Small intestine (tissue), 7 donors: Measurements from ENCODE around the gene RTN4IP1. TPM values are rescaled to one million over a fixed set of nuclear protein-coding genes. Genes with fewer than 3 reads are reported as not detected.

Experiments
- DNase-seq, 2 donors: peaks; one replicate each; pipeline versions ENCODE4 v3.0.0 to v3.0.0-alpha.2; 2013
- FAIRE-seq: peaks from 2 replicates; lab custom pipeline; 2012; peaks lifted over from hg19 to GRCh38; lab: Jason Lieb, UNC
- H3K27ac ChIP-seq, 3 donors: one replicate each; pipeline ENCODE4 v1.5.1; 2013; ENCODE audit warnings: low read length in 2 of 3, mild to moderate bottlenecking in 2 of 3, control low read depth in 1 of 3, inconsistent platforms in 1 of 3, low read depth in 1 of 3, moderate library complexity in 1 of 3
- H3K27me3 ChIP-seq, 3 donors: one replicate each; pipeline ENCODE4 v1.6.1; 2013; ENCODE audit warnings: low read length in 3 of 3, inconsistent platforms in 1 of 3; ENCODE audit not compliant: control insufficient read depth in 3 of 3, insufficient read depth in 3 of 3
- H3K36me3 ChIP-seq, 3 donors: one replicate each; pipeline ENCODE4 v1.6.1; 2013; ENCODE audit warnings: low read length in 3 of 3, inconsistent platforms in 1 of 3, low read depth in 1 of 3, mild to moderate bottlenecking in 1 of 3, moderate library complexity in 1 of 3; ENCODE audit not compliant: control insufficient read depth in 3 of 3, insufficient read depth in 2 of 3
- H3K4me1 ChIP-seq, 3 donors: one replicate each; pipeline ENCODE4 v1.6.1; 2013; ENCODE audit warnings: low read length in 2 of 3, inconsistent platforms in 1 of 3, low read depth in 1 of 3, mild to moderate bottlenecking in 1 of 3, moderate library complexity in 1 of 3; ENCODE audit not compliant: control insufficient read depth in 3 of 3, insufficient read depth in 2 of 3
- H3K4me3 ChIP-seq, 3 donors: one replicate each; pipeline ENCODE4 v1.5.1; 2013; ENCODE audit warnings: low read length in 3 of 3, control low read depth in 1 of 3, inconsistent platforms in 1 of 3, low read depth in 1 of 3, mild to moderate bottlenecking in 1 of 3, moderate library complexity in 1 of 3
- H3K9me3 ChIP-seq, 2 donors: one replicate each; pipeline ENCODE4 v1.6.1; 2013; ENCODE audit warnings: low read depth in 1 of 2, low read length in 1 of 2; ENCODE audit not compliant: control insufficient read depth in 2 of 2, insufficient read depth in 1 of 2
- WGBS, 3 donors: extraction: QIAGEN DNeasy Blood & Tissue Kit; methylation state at CpG; one replicate each; pipeline ENCODE4 v1.1.7; 2013; 5-methylcytosine and 5-hydroxymethylcytosine counted together
- polyA plus RNA-seq, 4 donors: library from polyadenylated mRNA; stranded (reverse) in 3 of 4; unstranded in 1 of 4; fragments of 200-250 nt in 3 of 4; fragments of 120-200 nt in 1 of 4; gene quantifications; one replicate each; pipeline versions ENCODE4 v1.2.1 to v1.2.3, GENCODE V29; 2013
- donor health status: healthy with polysubstance abuse.
- donor health status: control.
- donor health status: control.
- donor health status: Bipolar disorder and iron deficiency.
- donor health status: healthy.

RTN4IP1 gene
- polyA plus RNA-seq, 4 donors, result 4.1 to 15.8 (median 6.9) TPM

- H3K27me3 ChIP-seq, result no peaks in the 10 kb centered on the region
- 95 to 98% (median 96%) methylated on average over 2 of the region's 2 CpGs for WGBS, 3 donors
- H3K9me3 ChIP-seq, result peaks cover 0 to 13% of the 10 kb centered on the region in 2 donors
- no peak overlapping the region for H3K4me3 ChIP-seq
- no peak overlapping the region for H3K27ac ChIP-seq
- H3K36me3 ChIP-seq, result peaks cover 2 to 22% (median 6%) of the 10 kb centered on the region in 3 donors
- no peak for DNase-seq
- H3K4me1 ChIP-seq, result no peaks in the 10 kb centered on the region
- FAIRE-seq, result no peak
Measured at GRCh38 chr6:106662458-106662857, 33.2 kb upstream of the RTN4IP1 start.

DNA sequence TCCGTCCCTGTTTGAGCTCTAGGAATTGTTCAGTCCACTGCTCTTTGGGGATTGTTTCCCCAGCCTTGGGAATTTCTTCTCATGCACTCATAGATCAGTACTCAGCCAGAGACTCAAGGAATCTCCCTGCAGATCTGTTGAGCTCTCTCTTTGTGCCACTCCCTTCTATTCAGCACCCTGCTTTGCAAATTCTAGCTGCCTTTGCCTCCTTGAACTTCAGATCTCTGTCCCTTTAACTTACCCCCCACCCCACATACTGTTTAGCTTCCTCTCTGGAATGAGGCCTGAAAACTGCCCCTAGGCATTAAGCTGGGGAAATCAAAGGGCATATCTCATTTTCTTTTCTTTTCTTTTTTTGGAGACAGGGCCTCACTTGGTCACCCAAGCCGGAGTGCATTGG lies 30.6 kb upstream of the RTN4IP1 start:
- 98 to 100% (median 98%) methylated on average over 2 of the region's 2 CpGs for WGBS, 3 donors
- FAIRE-seq, result no peak
- H3K4me3 ChIP-seq, result no peak overlapping the region

GRCh38 chr6:106658469-106658868 lies 29.2 kb upstream of the RTN4IP1 start:
- Histone ChIP-seq H3K27me3 (no peaks in the 10 kb centered on the region), H3K27ac (no peak overlapping the region), H3K36me3 (peaks cover 2 to 34% (median 11%) of the 10 kb centered on the region in 3 donors), H3K4me1 (no peaks in the 10 kb centered on the region), H3K4me3 (no peak overlapping the region), H3K9me3 (peaks cover 0 to 13% of the 10 kb centered on the region in 2 donors)
- 97 to 100% (median 98%) methylated on average over 4 of the region's 4 CpGs for WGBS, 3 donors
- no peak for DNase-seq
- FAIRE-seq, result no peak

More for the DNA sequence above, 30.6 kb upstream of the RTN4IP1 start:
- H3K9me3 ChIP-seq, result peaks cover 0 to 13% of the 10 kb centered on the region in 2 donors
- H3K27ac ChIP-seq, result no peak overlapping the region
- H3K27me3 ChIP-seq, result no peaks in the 10 kb centered on the region
- H3K4me1 ChIP-seq, result no peaks in the 10 kb centered on the region
- no peak for DNase-seq
- peaks cover 2 to 28% (median 8%) of the 10 kb centered on the region in 3 donors for H3K36me3 ChIP-seq

DNA sequence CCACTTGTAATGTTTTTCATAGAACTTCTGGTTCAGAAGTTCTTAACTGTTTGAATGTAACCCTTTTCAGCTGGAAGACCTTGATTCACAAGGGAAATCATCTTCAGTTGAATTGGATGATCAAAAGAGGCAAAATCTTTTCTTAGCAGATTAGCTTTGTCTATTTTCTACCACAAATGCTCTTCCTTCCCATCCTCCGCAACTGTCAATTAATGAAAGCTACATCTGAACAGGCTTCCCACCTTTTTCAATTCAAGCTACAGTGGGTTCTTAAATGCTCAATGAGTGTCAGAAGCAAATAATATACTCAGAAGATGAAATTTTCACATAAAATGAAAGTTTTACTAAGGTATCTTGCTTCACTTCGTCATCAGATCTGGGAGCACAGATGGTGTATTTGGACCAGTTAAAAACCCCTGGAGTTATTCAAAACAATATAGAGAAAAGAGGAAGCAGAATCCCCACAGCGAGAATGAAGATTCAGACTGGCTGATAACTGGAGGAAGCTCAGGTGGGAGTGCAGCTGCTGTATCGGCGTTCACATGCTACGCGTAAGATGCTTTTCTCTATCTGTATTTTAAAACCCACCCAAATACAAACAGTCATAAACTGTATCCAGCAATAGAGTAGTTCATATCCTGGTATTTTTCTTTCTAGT lies 19.5 kb upstream of the RTN4IP1 start:
- Histone ChIP-seq H3K9me3 (no peaks in the 10 kb centered on the region), H3K4me3 (no peak overlapping the region), H3K27ac (no peak overlapping the region), H3K36me3 (peaks cover 0 to 26% (median 5%) of the 10 kb centered on the region in 3 donors), H3K27me3 (no peaks in the 10 kb centered on the region), H3K4me1 (no peaks in the 10 kb centered on the region)
- 85 to 97% (median 89%) methylated on average over 7 of the region's 7 CpGs for WGBS, 3 donors
- no peak for DNase-seq
- no peak for FAIRE-seq

DNA sequence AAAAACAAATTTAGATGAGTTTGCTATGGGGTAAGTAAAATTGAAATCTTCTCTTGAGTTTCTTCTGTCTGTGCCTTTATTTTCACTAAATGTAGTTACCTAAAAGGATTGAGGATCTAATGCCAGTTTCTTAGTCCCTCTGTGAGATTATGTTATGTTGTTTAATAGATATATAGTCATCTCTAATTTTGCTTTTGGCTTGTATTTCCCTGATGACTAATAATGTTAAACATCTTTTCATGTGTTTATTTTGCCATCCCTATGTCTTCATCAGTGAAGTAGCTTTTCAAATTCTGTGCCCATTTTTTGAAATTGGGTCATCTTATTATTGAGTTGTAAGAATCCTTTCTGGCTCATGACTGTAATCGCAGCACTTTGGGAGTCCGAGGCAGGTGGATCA lies 13.8 kb upstream of the RTN4IP1 start:
- H3K4me3 ChIP-seq, result no peak overlapping the region
- FAIRE-seq (no peak), DNase-seq (no peak)
- H3K9me3 ChIP-seq, result no peaks in the 10 kb centered on the region
- H3K27ac ChIP-seq, result no peak overlapping the region
- H3K36me3 ChIP-seq, result peaks cover 2 to 30% (median 8%) of the 10 kb centered on the region in 3 donors
- H3K4me1 ChIP-seq, result no peaks in the 10 kb centered on the region
- no peaks in the 10 kb centered on the region for H3K27me3 ChIP-seq
- 82 to 94% (median 91%) methylated on average over 2 of the region's 2 CpGs for WGBS, 3 donors

DNA sequence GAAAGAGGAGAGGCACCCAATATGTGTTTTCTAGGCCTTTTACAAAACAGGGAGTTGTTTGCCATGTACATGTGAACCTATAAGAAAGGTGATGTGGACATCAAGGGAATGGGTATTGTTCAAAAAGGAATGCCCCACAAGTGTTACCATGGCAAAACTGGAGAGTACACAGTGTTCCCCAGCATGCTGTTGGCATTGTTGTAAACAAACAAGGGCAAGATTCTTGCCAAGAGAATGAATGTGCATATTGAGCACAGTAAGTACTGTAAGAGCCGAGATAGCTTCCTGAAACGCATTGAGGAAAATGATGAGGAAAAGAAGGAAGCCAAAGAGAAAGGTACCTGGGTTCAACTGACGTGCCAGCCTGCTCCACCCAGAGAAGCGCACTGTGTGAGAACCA lies 13.2 kb upstream of the RTN4IP1 start:
- DNase-seq (no peak), FAIRE-seq (no peak)
- Histone ChIP-seq H3K27me3 (no peaks in the 10 kb centered on the region), H3K27ac (no peak overlapping the region), H3K36me3 (peaks cover 2 to 30% (median 8%) of the 10 kb centered on the region in 3 donors), H3K9me3 (no peaks in the 10 kb centered on the region), H3K4me1 (no peaks in the 10 kb centered on the region), H3K4me3 (no peak overlapping the region)
- 95 to 96% (median 95%) methylated on average over 4 of the region's 4 CpGs for WGBS, 3 donors

DNA sequence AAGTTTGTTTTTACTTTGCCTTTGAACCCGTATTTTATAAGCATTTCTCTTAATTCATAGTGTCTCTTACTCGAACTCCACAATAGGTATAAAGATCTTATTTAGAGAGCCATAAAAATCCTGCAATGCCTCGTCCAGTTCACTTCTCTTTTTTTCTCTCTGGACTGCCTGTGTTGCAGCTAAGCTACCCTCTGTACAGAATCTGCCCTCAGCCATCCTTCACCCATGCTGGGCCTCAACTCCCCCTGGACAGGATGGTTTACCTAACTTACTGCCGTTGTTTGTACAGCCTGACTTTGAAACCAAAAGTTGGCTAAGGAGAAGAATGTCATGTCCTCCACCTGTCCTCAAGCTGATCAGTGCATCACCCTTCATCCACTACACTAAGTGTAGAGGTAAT lies 10.5 kb upstream of the RTN4IP1 start:
- Histone ChIP-seq H3K9me3 (no peaks in the 10 kb centered on the region), H3K36me3 (peaks cover 2 to 23% (median 6%) of the 10 kb centered on the region in 3 donors), H3K4me1 (peaks cover 0 to 4% (median 0%) of the 10 kb centered on the region in 3 donors), H3K27ac (no peak overlapping the region), H3K27me3 (no peaks in the 10 kb centered on the region), H3K4me3 (no peak overlapping the region)
- WGBS, 3 donors, result 74 to 81% (median 81%) methylated on average over 4 of the region's 4 CpGs
- no peak for FAIRE-seq
- no peak for DNase-seq

DNA sequence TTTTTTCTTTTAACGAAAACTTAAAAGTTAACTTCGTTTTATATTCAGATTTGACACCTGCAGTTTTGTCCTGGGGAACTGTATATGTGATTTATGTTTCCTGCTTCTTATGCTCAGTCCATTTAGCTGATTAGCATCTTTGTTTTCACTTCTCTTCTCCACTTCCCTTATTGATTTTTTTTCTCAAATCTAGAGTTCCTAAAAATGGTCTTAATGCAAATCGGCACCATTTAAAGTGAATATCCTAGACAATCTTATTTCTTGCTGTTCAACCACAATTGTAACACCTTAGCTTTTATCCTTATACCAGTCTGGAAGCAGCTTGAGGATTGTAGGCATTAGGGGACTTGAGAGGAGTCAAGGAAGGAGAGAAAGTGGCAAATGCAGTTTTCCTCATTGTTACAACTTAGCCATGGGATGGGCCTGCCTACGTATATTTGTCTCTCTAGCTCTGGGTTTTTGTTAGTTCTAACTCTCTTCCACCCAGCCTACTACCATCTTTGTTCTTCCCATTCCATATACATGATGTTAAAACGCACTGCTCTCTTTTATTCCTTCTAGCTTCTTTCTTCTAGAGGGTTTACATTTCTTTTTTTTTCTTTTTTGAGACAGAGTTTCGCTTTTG lies 8.5 kb upstream of the RTN4IP1 start:
- no peaks in the 10 kb centered on the region for H3K9me3 ChIP-seq
- H3K27ac ChIP-seq, result no peak overlapping the region
- WGBS, 3 donors, result 65 to 77% (median 69%) methylated on average over 6 of the region's 6 CpGs
- DNase-seq, result no peak
- H3K36me3 ChIP-seq, result peaks cover 2 to 13% (median 6%) of the 10 kb centered on the region in 3 donors
- no peaks in the 10 kb centered on the region for H3K27me3 ChIP-seq
- no peak for FAIRE-seq
- H3K4me3 ChIP-seq, result no peak overlapping the region
- H3K4me1 ChIP-seq, result peaks cover 0 to 4% (median 0%) of the 10 kb centered on the region in 3 donors
